Measurements from ENCODE around the gene STUB1.

Gene STUB1

DNA sequence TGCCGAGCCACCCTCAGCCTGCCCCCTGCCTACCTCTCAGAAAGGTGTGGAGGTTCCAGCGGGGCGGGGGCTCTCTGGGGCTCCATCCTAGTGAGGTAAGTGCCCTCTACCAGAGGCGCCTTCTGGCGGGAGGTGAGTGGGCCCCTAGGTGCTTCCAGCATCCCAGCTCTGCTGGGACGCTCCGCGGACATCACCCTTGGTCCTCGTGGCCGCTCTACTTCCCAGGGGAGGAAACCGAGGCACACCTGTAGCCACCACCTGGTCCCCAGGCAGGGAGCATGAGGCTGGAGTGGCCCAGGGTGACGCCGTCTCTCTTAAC lies 37.2 kb upstream of the STUB1 start:
- H3K27ac ChIP-seq (ENCODE audit: low read depth, low read length, poor library complexity, severe bottlenecking) = peak overlapping the region; percentile 40
- no peaks in the 10 kb centered on the region for H4K20me1 ChIP-seq (ENCODE audit: insufficient read depth, low read length)
- no peaks in the 10 kb centered on the region for H3K9me2 ChIP-seq (ENCODE audit: low read depth, low read length)

DNA sequence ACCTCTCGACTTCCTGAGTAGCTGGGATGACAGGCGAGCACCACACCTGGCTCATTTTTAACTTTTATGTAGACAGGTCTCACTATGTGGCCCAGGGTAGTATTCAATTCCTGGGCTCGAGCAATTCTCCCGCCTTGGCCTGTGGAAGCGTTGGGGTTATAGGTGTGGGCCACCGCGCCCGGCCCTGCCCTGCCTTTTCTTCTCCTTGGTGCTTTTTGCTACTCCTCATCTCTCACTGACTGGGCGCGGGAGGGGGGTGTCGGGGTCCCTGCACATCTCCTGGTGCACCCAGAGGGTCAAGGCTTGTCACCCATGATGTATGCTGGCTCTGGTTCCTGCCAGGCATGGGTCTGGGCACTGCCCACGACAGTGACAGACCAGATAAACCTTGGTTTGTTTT lies 35.7 kb upstream of the STUB1 start:
- H3K4me1 ChIP-seq (ENCODE audit: insufficient read depth, low read length, severe bottlenecking) = peaks cover 50% of the 10 kb centered on the region

More for the DNA sequence above, 37.2 kb upstream of the STUB1 start:
- Histone ChIP-seq H3K36me3 (ENCODE audit: insufficient read depth, low read length) (peaks cover 12% of the 10 kb centered on the region; the same call in 1 of the 2 replicates), H3K4me3 (ENCODE audit: low read depth, low read length, poor library complexity, severe bottlenecking) (peak overlapping the region; percentile 80), H3K4me1 (ENCODE audit: insufficient read depth, low read length, severe bottlenecking) (peaks cover 52% of the 10 kb centered on the region), H3K79me2 (ENCODE audit: insufficient read depth, low read length) (no peaks in the 10 kb centered on the region), H3K27me3 (ENCODE audit: insufficient read depth, low read length) (no peaks in the 10 kb centered on the region), H3F3A (ENCODE audit: insufficient read depth, low read length) (no peaks in the 10 kb centered on the region), H3K9me3 (ENCODE audit: low read length) (no peaks in the 10 kb centered on the region), H3K4me2 (ENCODE audit: low read length) (peak overlapping the region; percentile 82), H3K9ac (ENCODE audit: low read length) (peak overlapping the region; percentile 80), H2AFZ (ENCODE audit: low read length) (no peak overlapping the region)
- no peak for TF ChIP-seq EZH2 (IDR thresholded peaks at IDR 0.05; ENCODE audit: borderline replicate concordance, low read length)
- TF ChIP-seq, protein P1, sequence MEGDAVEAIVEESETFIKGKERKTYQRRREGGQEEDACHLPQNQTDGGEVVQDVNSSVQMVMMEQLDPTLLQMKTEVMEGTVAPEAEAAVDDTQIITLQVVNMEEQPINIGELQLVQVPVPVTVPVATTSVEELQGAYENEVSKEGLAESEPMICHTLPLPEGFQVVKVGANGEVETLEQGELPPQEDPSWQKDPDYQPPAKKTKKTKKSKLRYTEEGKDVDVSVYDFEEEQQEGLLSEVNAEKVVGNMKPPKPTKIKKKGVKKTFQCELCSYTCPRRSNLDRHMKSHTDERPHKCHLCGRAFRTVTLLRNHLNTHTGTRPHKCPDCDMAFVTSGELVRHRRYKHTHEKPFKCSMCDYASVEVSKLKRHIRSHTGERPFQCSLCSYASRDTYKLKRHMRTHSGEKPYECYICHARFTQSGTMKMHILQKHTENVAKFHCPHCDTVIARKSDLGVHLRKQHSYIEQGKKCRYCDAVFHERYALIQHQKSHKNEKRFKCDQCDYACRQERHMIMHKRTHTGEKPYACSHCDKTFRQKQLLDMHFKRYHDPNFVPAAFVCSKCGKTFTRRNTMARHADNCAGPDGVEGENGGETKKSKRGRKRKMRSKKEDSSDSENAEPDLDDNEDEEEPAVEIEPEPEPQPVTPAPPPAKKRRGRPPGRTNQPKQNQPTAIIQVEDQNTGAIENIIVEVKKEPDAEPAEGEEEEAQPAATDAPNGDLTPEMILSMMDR (IDR thresholded peaks at IDR 0.05; ENCODE audit: low read length) = no peak

DNA sequence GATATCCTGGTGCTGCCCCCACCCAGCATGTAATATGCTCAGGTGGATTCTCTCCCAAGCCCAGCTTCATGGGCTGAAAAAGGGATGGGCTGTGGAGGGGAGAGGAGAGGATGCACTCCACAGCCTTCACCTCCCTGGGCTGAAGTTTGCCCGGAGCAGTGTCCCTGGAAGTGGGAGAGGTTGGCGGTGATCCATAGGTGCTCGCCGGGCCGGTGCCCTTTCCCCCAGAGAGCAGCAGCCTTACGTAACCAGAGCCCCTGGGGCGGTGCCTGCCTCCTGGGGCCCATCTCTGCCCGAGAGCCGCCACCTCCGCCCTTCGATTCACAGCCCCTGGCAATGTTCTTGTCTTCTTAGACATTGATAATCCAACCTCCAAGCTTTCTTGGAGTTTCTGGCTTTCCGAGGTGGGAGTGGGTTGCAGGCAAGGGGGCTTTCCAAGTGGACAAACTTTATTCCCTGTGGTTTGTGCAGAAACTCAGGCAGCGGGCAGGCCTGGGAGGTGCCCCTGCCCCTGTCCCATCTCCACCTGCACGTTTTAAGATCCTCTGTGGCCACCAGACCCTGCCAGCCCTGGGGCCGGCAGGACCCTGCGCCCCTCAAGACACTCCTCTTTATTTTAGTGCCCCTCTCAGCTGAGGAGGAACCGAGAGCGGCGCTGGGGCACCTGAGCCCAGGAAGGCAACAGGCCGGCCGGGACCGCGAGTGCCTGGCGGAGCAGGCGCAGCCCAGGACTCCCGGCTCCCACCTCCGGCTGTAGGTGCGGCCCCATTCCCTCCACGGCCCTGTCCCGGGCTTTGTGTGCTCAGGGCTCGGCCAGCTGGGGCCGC lies 34.1 kb upstream of the STUB1 start:
- Histone ChIP-seq H3K4me3 (ENCODE audit: low read depth, low read length, poor library complexity, severe bottlenecking) (peak overlapping the region; percentile 10), H4K20me1 (ENCODE audit: insufficient read depth, low read length) (no peaks in the 10 kb centered on the region), H2AFZ (ENCODE audit: low read length) (no peak overlapping the region), H3K36me3 (ENCODE audit: insufficient read depth, low read length) (peaks cover 12% of the 10 kb centered on the region; the same call in 1 of the 2 replicates), H3K9me2 (ENCODE audit: low read depth, low read length) (no peaks in the 10 kb centered on the region), H3F3A (ENCODE audit: insufficient read depth, low read length) (no peaks in the 10 kb centered on the region), H3K27ac (ENCODE audit: low read depth, low read length, poor library complexity, severe bottlenecking) (no peak overlapping the region), H3K4me2 (ENCODE audit: low read length) (peak overlapping the region; percentile 20; the same call in 1 of the 2 replicates), H3K9ac (ENCODE audit: low read length) (no peak overlapping the region), H3K79me2 (ENCODE audit: insufficient read depth, low read length) (no peaks in the 10 kb centered on the region), H3K9me3 (ENCODE audit: low read length) (no peaks in the 10 kb centered on the region), H3K4me1 (ENCODE audit: insufficient read depth, low read length, severe bottlenecking) (peaks cover 57% of the 10 kb centered on the region), H3K27me3 (ENCODE audit: insufficient read depth, low read length) (no peaks in the 10 kb centered on the region)
- TF ChIP-seq, protein P1 (IDR thresholded peaks at IDR 0.05; ENCODE audit: low read length) = no peak
- no peak for TF ChIP-seq EZH2 (IDR thresholded peaks at IDR 0.05; ENCODE audit: borderline replicate concordance, low read length)

More for the DNA sequence above, 35.7 kb upstream of the STUB1 start:
- no peaks in the 10 kb centered on the region for H3K79me2 ChIP-seq (ENCODE audit: insufficient read depth, low read length)
- no peak overlapping the region for H3K4me2 ChIP-seq (ENCODE audit: low read length)
- H3K36me3 ChIP-seq (ENCODE audit: insufficient read depth, low read length) = peaks cover 12% of the 10 kb centered on the region; the same call in 1 of the 2 replicates
- H4K20me1 ChIP-seq (ENCODE audit: insufficient read depth, low read length) = no peaks in the 10 kb centered on the region
- H3K27ac ChIP-seq (ENCODE audit: low read depth, low read length, poor library complexity, severe bottlenecking) = no peak overlapping the region
- H3K27me3 ChIP-seq (ENCODE audit: insufficient read depth, low read length) = no peaks in the 10 kb centered on the region
- H3K4me3 ChIP-seq (ENCODE audit: low read depth, low read length, poor library complexity, severe bottlenecking) = no peak overlapping the region
- H2AFZ ChIP-seq (ENCODE audit: low read length) = no peak overlapping the region
- no peaks in the 10 kb centered on the region for H3F3A ChIP-seq (ENCODE audit: insufficient read depth, low read length)
- TF ChIP-seq, protein P1 (IDR thresholded peaks at IDR 0.05; ENCODE audit: low read length) = no peak
- no peak for TF ChIP-seq EZH2 (IDR thresholded peaks at IDR 0.05; ENCODE audit: borderline replicate concordance, low read length)
- H3K9ac ChIP-seq (ENCODE audit: low read length) = no peak overlapping the region
- H3K9me2 ChIP-seq (ENCODE audit: low read depth, low read length) = no peaks in the 10 kb centered on the region
- no peaks in the 10 kb centered on the region for H3K9me3 ChIP-seq (ENCODE audit: low read length)

Measured in OCI-LY1 (cell line).